ENCODE data around the gene CREM. TPM values are rescaled to one million over a fixed set of nuclear protein-coding genes. Genes with fewer than 3 reads are reported as not detected.

The CREM gene
- total and polyA plus RNA-seq, 2 of the 8 experiments (the other 6 are each of a cell fraction or from before 2014, with no cell fraction given): 18.7 to 21.9 TPM

GRCh38 chr10:35216303-35216905 lies 89.8 kb downstream of the CREM start:
- H2BK12ac ChIP-seq (ENCODE audit: low read depth, low read length): no peak overlapping the region
- H3K14ac ChIP-seq (ENCODE audit: insufficient read length): no peak overlapping the region
- no peak overlapping the region for H4K5ac ChIP-seq (ENCODE audit: insufficient read length, low read depth, low read length)
- H3K36me3 ChIP-seq (ENCODE audit: control insufficient read depth in 2 of 4, insufficient read depth in 4 of 4, low read length in 3 of 4): no peaks in the 10 kb centered on the region
- H3K23ac ChIP-seq (ENCODE audit: insufficient read length): no peak overlapping the region
- H3K27ac ChIP-seq (ENCODE audit: low read depth, low read length): no peak overlapping the region
- H3K4ac ChIP-seq (replicated peaks; ENCODE audit: insufficient read length, low read depth, low read length): no peak overlapping the region
- 78% methylated on average over 6 of the region's 6 CpGs; no CpG with 5 or more reads in 1 of the 2 experiments for WGBS, 2 experiments (ENCODE audit: extremely low coverage in 1 of 2, insufficient coverage in 1 of 2, insufficient read length in 1 of 2, insufficient replicate concordance in 2 of 2, low coverage in 1 of 2, low lambda C conversion rate in 2 of 2, missing lambda C conversion rate in 1 of 2)
- no peak overlapping the region for H2BK120ac ChIP-seq (replicated peaks; ENCODE audit: low read depth, low read length)
- no peak overlapping the region for H3K9ac ChIP-seq (replicated peaks in 1 of 4; ENCODE audit: extremely low read depth in 1 of 4, low read depth in 3 of 4, low read length in 3 of 4)
- POLR2A ChIA-PET (ENCODE audit: partially characterized antibody): no interaction called here
- no peaks in the 10 kb centered on the region for H4K20me1 ChIP-seq (replicated peaks in 1 of 2; ENCODE audit: control insufficient read depth in 1 of 2, insufficient read depth in 2 of 2, low read length in 2 of 2)
- peaks cover 0 to 3% (median 2%) of the 10 kb centered on the region in 4 experiments; a peak in 4 of 7 replicates for H3K4me1 ChIP-seq (replicated peaks in 1 of 4; ENCODE audit: control insufficient read depth in 3 of 4, insufficient read depth in 4 of 4, low read length in 3 of 4)
- H4K8ac ChIP-seq (ENCODE audit: extremely low read depth, insufficient read depth, low read length): no peak overlapping the region
- CTCF ChIA-PET (ENCODE audit: partially characterized antibody): interaction anchor here (0.6 to 15.6 kb wide), 12 partner anchors 9 to 222 kb away, joined by 3 to 177 read pairs (median 8); partner anchors contain the start of gene CREM
- no peak overlapping the region for H3K56ac ChIP-seq (replicated peaks; ENCODE audit: insufficient read length, low read depth, low read length)
- H3K79me2 ChIP-seq (ENCODE audit: control insufficient read depth in 1 of 2, insufficient read depth in 2 of 2, low read length in 2 of 2): no peaks in the 10 kb centered on the region
- DNase-seq (ENCODE audit: low read depth in 1 of 2, low spot score in 2 of 2): no peak
- no peak overlapping the region for H3K4me2 ChIP-seq (ENCODE audit: insufficient read depth in 1 of 2, low read depth in 2 of 2, low read length in 2 of 2)
- no peak for FAIRE-seq
- H2AK5ac ChIP-seq (ENCODE audit: low read depth, low read length): no peak overlapping the region
- no peak overlapping the region for H2BK20ac ChIP-seq (ENCODE audit: low read length)
- TF ChIP-seq NANOG (IDR thresholded peaks at IDR 0.05; ENCODE audit: insufficient read depth, low read depth, low read length, poor library complexity, severe bottlenecking) (no peak), TBP (IDR thresholded peaks at IDR 0.05; ENCODE audit: low read depth, low read length) (no peak), RAD21 (IDR thresholded peaks at IDR 0.05 in 1 of 2, conservative IDR thresholded peaks at IDR 0.05 in 1 of 2; ENCODE audit: low read depth in 2 of 2, low read length in 2 of 2) (no peak), CTBP2 (IDR thresholded peaks at IDR 0.05; ENCODE audit: borderline replicate concordance, insufficient read depth, insufficient read length, low read length) (no peak), PHF8 (conservative IDR thresholded peaks at IDR 0.05; ENCODE audit: low read depth, low read length) (no peak), SIRT6 (IDR thresholded peaks at IDR 0.05; ENCODE audit: low read length) (no peak), CREB1 (IDR thresholded peaks at IDR 0.05) (no peak)
- no peaks in the 10 kb centered on the region for H3K9me3 ChIP-seq (ENCODE audit: insufficient read depth in 2 of 2, low read depth in 1 of 2, low read length in 1 of 2)
- H4K91ac ChIP-seq (replicated peaks; ENCODE audit: insufficient read length, low read length): no peak overlapping the region
- H3K23me2 ChIP-seq (ENCODE audit: low read depth, low read length): no peaks in the 10 kb centered on the region
- H3K79me1 ChIP-seq (ENCODE audit: low read depth, low read length): no peaks in the 10 kb centered on the region
- H2BK15ac ChIP-seq (ENCODE audit: low read length): no peak overlapping the region
- no peak overlapping the region for H2AFZ ChIP-seq (ENCODE audit: low read length)
- no peak overlapping the region for H3K18ac ChIP-seq (ENCODE audit: extremely low read depth, low read length)
- no peak overlapping the region for H2BK5ac ChIP-seq (ENCODE audit: low read depth, low read length)
- no peak overlapping the region for H3K4me3 ChIP-seq (ENCODE audit: extremely low read depth in 1 of 4, insufficient read depth in 2 of 4, low read depth in 3 of 4, low read length in 4 of 4)
- peaks cover 0 to 1% (median 0%) of the 10 kb centered on the region in 4 experiments; a peak in 1 of 7 replicates for H3K27me3 ChIP-seq (replicated peaks in 1 of 4; ENCODE audit: control insufficient read depth in 3 of 4, extremely low read depth in 1 of 4, insufficient read depth in 3 of 4, low read length in 3 of 4)
